Mammary epithelial cell (primary cell): Measurements from ENCODE around the gene C9.

Source experiments
- EZH2 ChIP-seq: IDR thresholded peaks from 2 replicates; pipeline ENCODE4 v1.6.1; 2012; ENCODE audit warnings: low read length, inconsistent platforms, borderline replicate concordance
- TF ChIP-seq, protein P1 (sequence below), 2 donors: IDR thresholded peaks in 1 of 2; conservative IDR thresholded peaks in 1 of 2; 2 replicates each; pipeline ENCODE4 v1.5.1; 2011 to 2012; ENCODE audit warnings: inconsistent platforms in 2 of 2, low read length in 2 of 2, mild to moderate bottlenecking in 2 of 2, control low read depth in 1 of 2, low read depth in 1 of 2; ENCODE audit not compliant: insufficient read depth in 1 of 2; ENCODE audit errors: extremely low read depth in 1 of 2

DNA sequence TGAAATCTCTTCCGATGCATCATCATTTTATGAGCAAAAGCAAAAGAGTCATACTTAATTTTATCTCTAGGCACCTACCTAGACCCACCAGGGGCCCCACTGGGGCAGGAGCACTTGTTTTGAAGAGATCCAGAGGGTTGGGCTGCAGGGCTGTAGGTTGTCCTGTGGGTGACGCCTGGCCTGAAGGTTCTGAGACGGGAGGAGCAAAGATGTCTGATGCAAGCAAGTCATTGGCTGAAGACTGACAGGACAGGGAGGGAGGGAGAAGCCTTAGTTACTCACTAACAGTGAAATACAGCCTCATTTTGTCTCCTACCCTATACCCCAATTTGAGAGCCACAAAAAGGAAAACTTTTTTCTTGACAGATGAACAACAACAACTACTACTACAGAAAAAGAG, 17.1 kb upstream of the C9 start:
- TF ChIP-seq, protein P1, sequence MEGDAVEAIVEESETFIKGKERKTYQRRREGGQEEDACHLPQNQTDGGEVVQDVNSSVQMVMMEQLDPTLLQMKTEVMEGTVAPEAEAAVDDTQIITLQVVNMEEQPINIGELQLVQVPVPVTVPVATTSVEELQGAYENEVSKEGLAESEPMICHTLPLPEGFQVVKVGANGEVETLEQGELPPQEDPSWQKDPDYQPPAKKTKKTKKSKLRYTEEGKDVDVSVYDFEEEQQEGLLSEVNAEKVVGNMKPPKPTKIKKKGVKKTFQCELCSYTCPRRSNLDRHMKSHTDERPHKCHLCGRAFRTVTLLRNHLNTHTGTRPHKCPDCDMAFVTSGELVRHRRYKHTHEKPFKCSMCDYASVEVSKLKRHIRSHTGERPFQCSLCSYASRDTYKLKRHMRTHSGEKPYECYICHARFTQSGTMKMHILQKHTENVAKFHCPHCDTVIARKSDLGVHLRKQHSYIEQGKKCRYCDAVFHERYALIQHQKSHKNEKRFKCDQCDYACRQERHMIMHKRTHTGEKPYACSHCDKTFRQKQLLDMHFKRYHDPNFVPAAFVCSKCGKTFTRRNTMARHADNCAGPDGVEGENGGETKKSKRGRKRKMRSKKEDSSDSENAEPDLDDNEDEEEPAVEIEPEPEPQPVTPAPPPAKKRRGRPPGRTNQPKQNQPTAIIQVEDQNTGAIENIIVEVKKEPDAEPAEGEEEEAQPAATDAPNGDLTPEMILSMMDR (conservative IDR thresholded peaks at IDR 0.05 in 1 of 2, IDR thresholded peaks at IDR 0.05 in 1 of 2; ENCODE audit: extremely low read depth in 1 of 2, insufficient read depth in 1 of 2, low read depth in 1 of 2, low read length in 2 of 2): no peak
- TF ChIP-seq EZH2: no peak
